AG09319 (cell line): Measurements from ENCODE around the gene FAM234B.

Experiments
- DNase-seq: peaks from one replicate; pipeline ENCODE4 v3.0.0-alpha.2; 2010; ENCODE audit warnings: low read depth; ENCODE audit errors: extremely low read depth
- CTCF ChIP-seq: IDR thresholded peaks from 2 replicates; pipeline ENCODE4 v1.5.1; 2011; ENCODE audit warnings: low read depth, mild to moderate bottlenecking, inconsistent platforms, low read length, moderate library complexity

FAM234B gene

GRCh38 chr12:13125996-13126395 is 81.8 kb downstream of the FAM234B start:
- DNase-seq: no peak
- no peak for TF ChIP-seq CTCF

GRCh38 chr12:13126494-13126893 is 82.3 kb downstream of the FAM234B start:
- no peak for TF ChIP-seq CTCF
- DNase-seq: no peak

GRCh38 chr12:13127444-13127843 is 83.3 kb downstream of the FAM234B start:
- TF ChIP-seq CTCF: no peak

GRCh38 chr12:13128291-13128965 is 84.2 kb downstream of the FAM234B start:
- TF ChIP-seq CTCF: no peak

More at GRCh38 chr12:13127444-13127843, 83.3 kb downstream of the FAM234B start:
- DNase-seq: no peak

GRCh38 chr12:13130981-13131380 is 86.8 kb downstream of the FAM234B start:
- no peak for DNase-seq
- TF ChIP-seq CTCF: no peak

More at GRCh38 chr12:13128291-13128965, 84.2 kb downstream of the FAM234B start:
- DNase-seq: no peak
